Measurements from ENCODE around the gene ARHGEF17.

The ARHGEF17 gene

GRCh38 chr11:73315293-73316020 is 7.4 kb downstream of the ARHGEF17 start:
- no peak for DNase-seq

- DNase-seq: no peak
These were observed 8.3 kb downstream of the ARHGEF17 start for GRCh38 chr11:73316422-73316821.

GRCh38 chr11:73317373-73317772 is 9.3 kb downstream of the ARHGEF17 start:
- no peak for DNase-seq

GRCh38 chr11:73317803-73318202 is 9.7 kb downstream of the ARHGEF17 start:
- no peak for DNase-seq

GRCh38 chr11:73318501-73319011 is 10.5 kb downstream of the ARHGEF17 start:
- DNase-seq: no peak

- no peak for DNase-seq
These were observed 12.9 kb downstream of the ARHGEF17 start for GRCh38 chr11:73320763-73321603.

GRCh38 chr11:73321604-73322381 is 13.7 kb downstream of the ARHGEF17 start:
- DNase-seq: peak; percentile 18

- no peak for DNase-seq
These were observed 14.6 kb downstream of the ARHGEF17 start for GRCh38 chr11:73322382-73323306.

- DNase-seq: no peak
These were observed 15.4 kb downstream of the ARHGEF17 start for GRCh38 chr11:73323464-73323863.

GRCh38 chr11:73324116-73324515 is 16.0 kb downstream of the ARHGEF17 start:
- DNase-seq: no peak

GRCh38 chr11:73324665-73325035 is 16.6 kb downstream of the ARHGEF17 start:
- no peak for DNase-seq

GRCh38 chr11:73325036-73325981 is 17.2 kb downstream of the ARHGEF17 start:
- DNase-seq: no peak

- no peak for DNase-seq
These were observed 19.1 kb downstream of the ARHGEF17 start for GRCh38 chr11:73326929-73327811.

- DNase-seq: no peak
These were observed 19.8 kb downstream of the ARHGEF17 start for GRCh38 chr11:73327812-73328364.

- DNase-seq: no peak
These were observed 22.6 kb downstream of the ARHGEF17 start for GRCh38 chr11:73330569-73331093.

GRCh38 chr11:73331138-73331916 is 23.3 kb downstream of the ARHGEF17 start:
- DNase-seq: no peak

- DNase-seq: no peak
These were observed 25.1 kb downstream of the ARHGEF17 start for GRCh38 chr11:73333173-73333572.

- no peak for DNase-seq
These were observed 25.7 kb downstream of the ARHGEF17 start for GRCh38 chr11:73333640-73334383.

All from CD4-positive, alpha-beta T cell treated with Interleukin-17A for 4 hours (primary cell).